Measurements from ENCODE around the gene MPPED2.

MPPED2 gene

DNA sequence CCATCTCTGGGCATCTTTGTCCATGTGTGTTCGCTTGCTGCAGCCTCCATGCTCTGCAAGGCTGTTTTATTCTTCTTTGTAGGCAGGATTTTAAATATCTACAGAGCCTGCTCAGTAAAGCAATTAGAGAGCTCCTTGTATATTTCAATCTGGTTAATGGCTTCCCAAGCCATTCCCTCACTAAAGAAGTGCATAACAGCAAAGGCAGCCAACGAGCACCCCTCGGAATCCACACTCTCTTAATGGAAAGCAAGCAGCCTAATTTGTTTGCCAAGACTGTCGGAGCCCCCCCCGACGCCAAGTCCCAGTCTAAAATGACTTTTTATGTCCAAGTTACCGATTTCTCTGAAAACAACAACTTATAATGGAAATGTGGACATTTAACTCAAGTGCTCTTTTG lies 139.6 kb downstream of the MPPED2 start:
- TF ChIP-seq, protein P1, sequence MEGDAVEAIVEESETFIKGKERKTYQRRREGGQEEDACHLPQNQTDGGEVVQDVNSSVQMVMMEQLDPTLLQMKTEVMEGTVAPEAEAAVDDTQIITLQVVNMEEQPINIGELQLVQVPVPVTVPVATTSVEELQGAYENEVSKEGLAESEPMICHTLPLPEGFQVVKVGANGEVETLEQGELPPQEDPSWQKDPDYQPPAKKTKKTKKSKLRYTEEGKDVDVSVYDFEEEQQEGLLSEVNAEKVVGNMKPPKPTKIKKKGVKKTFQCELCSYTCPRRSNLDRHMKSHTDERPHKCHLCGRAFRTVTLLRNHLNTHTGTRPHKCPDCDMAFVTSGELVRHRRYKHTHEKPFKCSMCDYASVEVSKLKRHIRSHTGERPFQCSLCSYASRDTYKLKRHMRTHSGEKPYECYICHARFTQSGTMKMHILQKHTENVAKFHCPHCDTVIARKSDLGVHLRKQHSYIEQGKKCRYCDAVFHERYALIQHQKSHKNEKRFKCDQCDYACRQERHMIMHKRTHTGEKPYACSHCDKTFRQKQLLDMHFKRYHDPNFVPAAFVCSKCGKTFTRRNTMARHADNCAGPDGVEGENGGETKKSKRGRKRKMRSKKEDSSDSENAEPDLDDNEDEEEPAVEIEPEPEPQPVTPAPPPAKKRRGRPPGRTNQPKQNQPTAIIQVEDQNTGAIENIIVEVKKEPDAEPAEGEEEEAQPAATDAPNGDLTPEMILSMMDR (IDR thresholded peaks at IDR 0.05; ENCODE audit: insufficient read depth, low read depth, low read length, missing control alignments) = no peak
- H3K4me3 ChIP-seq (ENCODE audit: low read depth, low read length) = no peak overlapping the region
- no peak for DNase-seq (ENCODE audit: low read depth)

DNA sequence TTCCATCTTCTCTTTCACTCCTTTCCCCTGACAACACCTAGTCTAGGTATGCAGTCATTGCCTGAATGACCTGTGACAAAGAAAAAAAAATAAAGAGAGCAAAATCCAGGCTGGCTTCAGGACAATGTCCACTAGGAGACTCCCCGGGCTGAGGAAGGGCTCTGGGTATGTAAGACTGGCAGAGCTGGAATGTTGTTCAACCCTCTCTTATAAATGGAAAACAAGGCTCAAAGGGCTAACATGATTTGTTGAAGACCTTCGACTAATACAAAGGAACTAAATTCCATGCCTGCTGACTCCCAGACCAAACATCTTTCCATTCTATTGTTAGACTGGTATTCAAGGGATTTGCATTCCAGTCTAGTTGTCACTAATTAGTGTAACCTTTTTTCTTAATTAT lies 141.1 kb downstream of the MPPED2 start:
- no peak overlapping the region for H3K4me3 ChIP-seq (ENCODE audit: low read depth, low read length)
- TF ChIP-seq, protein P1 (IDR thresholded peaks at IDR 0.05; ENCODE audit: insufficient read depth, low read depth, low read length, missing control alignments) = no peak
- DNase-seq (ENCODE audit: low read depth) = no peak

DNA sequence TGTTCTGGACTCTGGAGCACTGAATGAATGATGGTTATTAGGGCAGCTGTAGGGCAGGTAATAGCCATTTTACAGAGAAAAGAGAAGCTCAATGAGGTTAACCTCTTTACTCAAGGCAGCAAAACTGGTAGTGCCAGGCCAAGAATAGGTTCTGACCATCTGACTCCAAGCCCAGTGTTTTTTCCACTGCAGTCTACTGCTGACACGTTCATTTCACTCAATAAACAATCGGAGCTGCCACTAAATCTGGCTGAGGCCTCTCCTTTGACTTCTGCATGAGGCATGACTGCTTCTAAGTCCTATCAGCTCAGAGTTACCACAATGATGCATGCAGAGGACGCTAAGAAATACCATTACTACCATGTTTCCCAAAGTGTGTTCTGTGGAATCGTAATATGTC lies 145.6 kb downstream of the MPPED2 start:
- no peak for DNase-seq (ENCODE audit: low read depth)
- TF ChIP-seq, protein P1 (IDR thresholded peaks at IDR 0.05; ENCODE audit: insufficient read depth, low read depth, low read length, missing control alignments) = no peak
- no peak overlapping the region for H3K4me3 ChIP-seq (ENCODE audit: low read depth, low read length)

DNA sequence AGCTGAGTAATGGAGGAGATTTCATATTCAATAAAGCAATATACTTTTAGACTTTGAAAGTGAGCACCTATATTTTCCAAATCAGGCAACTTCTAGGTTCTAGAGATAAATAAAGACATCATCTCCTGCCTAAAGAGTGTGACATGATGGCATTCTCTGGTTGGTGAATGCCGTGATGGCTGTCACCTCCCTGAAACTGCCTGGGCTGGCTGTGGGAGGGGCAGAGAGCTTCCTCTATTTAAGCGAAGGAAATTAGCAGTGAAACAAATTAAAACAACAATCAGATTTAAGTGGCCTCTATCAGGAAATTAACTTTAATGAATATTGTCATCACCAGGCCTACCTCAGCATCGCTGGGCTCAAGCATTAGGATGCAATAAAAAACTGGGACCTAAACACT lies 149.4 kb downstream of the MPPED2 start:
- TF ChIP-seq, protein P1 (IDR thresholded peaks at IDR 0.05; ENCODE audit: insufficient read depth, low read depth, low read length, missing control alignments) = no peak
- H3K4me3 ChIP-seq (ENCODE audit: low read depth, low read length) = no peak overlapping the region
- no peak for DNase-seq (ENCODE audit: low read depth)

DNA sequence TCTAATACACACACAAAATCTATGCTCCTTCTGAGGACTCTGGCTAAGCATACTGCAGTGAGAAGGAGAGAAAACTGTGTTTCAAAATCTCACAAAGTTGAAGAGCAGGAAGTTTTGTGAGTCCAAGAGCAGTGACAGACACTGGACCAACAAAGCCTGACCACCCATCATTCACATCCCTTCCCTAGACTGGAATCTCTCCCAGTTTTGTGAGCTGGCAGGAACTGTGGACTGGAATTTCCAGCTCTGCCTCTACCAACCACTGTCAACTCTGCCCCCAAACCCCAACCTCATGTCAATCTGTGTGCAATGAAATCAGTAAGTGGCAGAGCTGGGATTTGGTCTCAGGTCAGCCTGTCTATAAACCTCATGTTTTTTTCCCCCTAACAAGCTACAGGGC lies 150.7 kb downstream of the MPPED2 start:
- TF ChIP-seq, protein P1 (IDR thresholded peaks at IDR 0.05; ENCODE audit: insufficient read depth, low read depth, low read length, missing control alignments) = no peak
- no peak overlapping the region for H3K4me3 ChIP-seq (ENCODE audit: low read depth, low read length)
- no peak for DNase-seq (ENCODE audit: low read depth)

DNA sequence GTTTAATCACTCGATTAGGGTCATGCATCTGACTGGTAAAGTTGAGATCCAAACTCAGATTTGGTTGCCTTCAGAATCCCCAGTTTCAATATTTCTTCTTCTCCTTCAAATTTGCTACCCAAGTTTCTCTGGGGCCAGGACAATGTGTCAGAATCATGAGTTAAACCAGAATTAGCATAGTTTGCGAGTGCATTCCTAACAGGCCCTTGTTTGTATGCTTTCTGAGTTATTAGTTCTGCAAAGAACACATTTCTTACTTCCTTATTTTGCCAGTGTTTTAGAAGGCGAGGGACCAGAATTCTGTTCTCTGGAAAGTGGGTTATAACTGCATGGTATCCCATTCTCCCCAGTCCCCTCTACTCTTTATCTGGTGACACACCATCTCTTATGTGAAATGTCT lies 151.3 kb downstream of the MPPED2 start:
- DNase-seq (ENCODE audit: low read depth) = no peak
- TF ChIP-seq, protein P1 (IDR thresholded peaks at IDR 0.05; ENCODE audit: insufficient read depth, low read depth, low read length, missing control alignments) = no peak
- H3K4me3 ChIP-seq (ENCODE audit: low read depth, low read length) = no peak overlapping the region

DNA sequence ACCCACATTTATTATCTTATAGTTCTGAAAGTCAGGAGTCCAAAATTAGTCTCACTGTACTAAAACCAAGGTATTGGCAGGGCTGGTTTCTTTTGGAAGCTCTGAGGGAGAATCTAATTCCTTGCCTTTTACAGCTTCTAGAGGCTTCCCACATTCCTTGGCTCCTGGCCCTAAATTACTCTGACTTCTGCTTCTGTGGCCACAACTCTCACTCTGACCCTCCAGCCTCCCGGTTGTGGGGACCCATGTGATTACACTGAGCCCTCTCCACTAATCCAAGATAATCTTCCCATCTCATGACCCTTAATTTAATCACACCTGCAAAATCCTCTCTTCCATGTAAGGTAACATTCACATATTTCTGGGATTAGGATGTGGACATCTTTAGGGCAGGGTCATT lies 152.3 kb downstream of the MPPED2 start:
- no peak for DNase-seq (ENCODE audit: low read depth)
- TF ChIP-seq, protein P1 (IDR thresholded peaks at IDR 0.05; ENCODE audit: insufficient read depth, low read depth, low read length, missing control alignments) = no peak
- H3K4me3 ChIP-seq (ENCODE audit: low read depth, low read length) = no peak overlapping the region
